ENCODE measurements around the gene PAQR6. TPM values are rescaled to one million over a fixed set of nuclear protein-coding genes. Genes with fewer than 3 reads are reported as not detected.

PAQR6 gene
- total RNA-seq, result 1 to 10 TPM; 6.2 to 7.3 TPM

GRCh38 chr1:156247460-156248322 lies at the start of gene PAQR6:
Gene PAQR6 (minus strand): TSS chr1:156248056. CDS start chr1:156246731, 1,325 bp downstream.
- H3K27me3 Mint-ChIP-seq, result no peaks in the 10 kb centered on the region
- CTCF ChIA-PET, result interaction anchor here (0.6 to 4.7 kb wide), 6 partner anchors 11 to 151 kb away, joined by 3 to 21 read pairs (median 4); no protein-coding TSS in a partner anchor
- H3K4me1 Mint-ChIP-seq, result peaks cover 34% of the 10 kb centered on the region
- DNase-seq, result no peak
- no peaks in the 10 kb centered on the region for H3K9me3 Mint-ChIP-seq
- peak within 1 kb of the TSS; percentile 77 for H3K27ac Mint-ChIP-seq
- no peak within 1 kb of the TSS for H3K4me3 Mint-ChIP-seq
- POLR2A ChIA-PET, result no interaction called here
- peaks cover 12% of the 10 kb centered on the region for H3K36me3 Mint-ChIP-seq (ENCODE audit: low read depth)

- Mint-ChIP-seq H3K4me3 (peak within 1 kb of the TSS; percentile 86), H3K9me3 (no peaks in the 10 kb centered on the region), H3K36me3 (ENCODE audit: low read depth) (peaks cover 2% of the 10 kb centered on the region), H3K4me1 (peaks cover 20% of the 10 kb centered on the region), H3K27me3 (no peaks in the 10 kb centered on the region), H3K27ac (peak within 1 kb of the TSS; percentile 89)
- POLR2A ChIA-PET, result no interaction called here
- CTCF ChIA-PET, result interaction anchor here (0.7 to 1.1 kb wide), 4 partner anchors 14 to 174 kb away, joined by 3 to 4 read pairs (median 3); no protein-coding TSS in a partner anchor
- peak; percentile 76 for DNase-seq
Observed at GRCh38 chr1:156295391-156295947, 47.6 kb upstream of the PAQR6 start, which contains the start of gene GLMP. Gene GLMP (minus strand): TSS chr1:156295679. CDS start chr1:156295645, 34 bp downstream.

GRCh38 chr1:156293895-156294294 lies 46.0 kb upstream of the PAQR6 start:
- Mint-ChIP-seq H3K36me3 (ENCODE audit: low read depth) (peaks cover 9% of the 10 kb centered on the region), H3K27ac (no peak overlapping the region), H3K27me3 (no peaks in the 10 kb centered on the region), H3K4me3 (peak overlapping the region; percentile 13), H3K9me3 (no peaks in the 10 kb centered on the region), H3K4me1 (peaks cover 20% of the 10 kb centered on the region)
- ChIA-PET CTCF (interaction anchor here (1.0 to 1.3 kb wide), 2 partner anchors 11 to 13 kb away, joined by 3 to 7 read pairs; partner anchors contain the start of genes SMG5 and TMEM79), POLR2A (no interaction called here)
- DNase-seq, result no peak

GRCh38 chr1:156293098-156293434 lies 45.2 kb upstream of the PAQR6 start:
- ChIA-PET CTCF (interaction anchor here (1.3 kb wide), 1 partner anchor 10 kb away, joined by 7 read pairs; the partner anchor contains the start of genes SMG5 and TMEM79), POLR2A (no interaction called here)
- Mint-ChIP-seq H3K27me3 (no peaks in the 10 kb centered on the region), H3K27ac (no peak overlapping the region), H3K4me3 (no peak overlapping the region), H3K4me1 (peaks cover 20% of the 10 kb centered on the region), H3K9me3 (no peaks in the 10 kb centered on the region), H3K36me3 (ENCODE audit: low read depth) (peaks cover 11% of the 10 kb centered on the region)
- no peak for DNase-seq

- peak; percentile 18 for DNase-seq
- Mint-ChIP-seq H3K4me1 (peaks cover 20% of the 10 kb centered on the region), H3K36me3 (ENCODE audit: low read depth) (peaks cover 11% of the 10 kb centered on the region), H3K27me3 (no peaks in the 10 kb centered on the region), H3K4me3 (no peak overlapping the region), H3K9me3 (no peaks in the 10 kb centered on the region), H3K27ac (peak overlapping the region; percentile 25)
- CTCF ChIA-PET, result interaction anchor here (1.6 kb wide), 1 partner anchor 8 kb away, joined by 6 read pairs; the partner anchor contains the start of gene SMG5
- POLR2A ChIA-PET, result no interaction called here
Observed at GRCh38 chr1:156291226-156292061, 43.6 kb upstream of the PAQR6 start.

GRCh38 chr1:156289857-156290256 lies 42.0 kb upstream of the PAQR6 start:
- H3K27ac Mint-ChIP-seq, result no peak overlapping the region
- CTCF ChIA-PET, result no interaction called here
- H3K4me3 Mint-ChIP-seq, result no peak overlapping the region
- no peaks in the 10 kb centered on the region for H3K27me3 Mint-ChIP-seq
- DNase-seq, result no peak
- H3K4me1 Mint-ChIP-seq, result peaks cover 11% of the 10 kb centered on the region
- H3K9me3 Mint-ChIP-seq, result no peaks in the 10 kb centered on the region
- H3K36me3 Mint-ChIP-seq (ENCODE audit: low read depth), result peaks cover 16% of the 10 kb centered on the region
- POLR2A ChIA-PET, result no interaction called here

- Mint-ChIP-seq H3K9me3 (no peaks in the 10 kb centered on the region), H3K27me3 (no peaks in the 10 kb centered on the region), H3K4me1 (peaks cover 27% of the 10 kb centered on the region), H3K36me3 (ENCODE audit: low read depth) (peaks cover 16% of the 10 kb centered on the region), H3K27ac (no peak overlapping the region), H3K4me3 (no peak overlapping the region)
- CTCF ChIA-PET, result interaction anchor here (0.5 to 1.9 kb wide), 2 partner anchors 33 to 328 kb away, joined by 3 to 6 read pairs; no protein-coding TSS in a partner anchor
- POLR2A ChIA-PET, result no interaction called here
- no peak for DNase-seq
Observed at GRCh38 chr1:156286061-156286460, 38.2 kb upstream of the PAQR6 start.

GRCh38 chr1:156285437-156285836 lies 37.6 kb upstream of the PAQR6 start:
- H3K4me3 Mint-ChIP-seq, result no peak overlapping the region
- no peak for DNase-seq
- H3K27ac Mint-ChIP-seq, result no peak overlapping the region
- ChIA-PET CTCF (interaction anchor here (0.8 to 3.2 kb wide), 2 partner anchors 14 to 20 kb away, joined by 3 to 11 read pairs; partner anchors contain the start of gene VHLL), POLR2A (no interaction called here)
- H3K27me3 Mint-ChIP-seq, result no peaks in the 10 kb centered on the region
- H3K9me3 Mint-ChIP-seq, result no peaks in the 10 kb centered on the region
- peaks cover 33% of the 10 kb centered on the region for H3K4me1 Mint-ChIP-seq
- peaks cover 16% of the 10 kb centered on the region for H3K36me3 Mint-ChIP-seq (ENCODE audit: low read depth)

- POLR2A ChIA-PET, result no interaction called here
Observed at GRCh38 chr1:156284757-156285156, 36.9 kb upstream of the PAQR6 start.

GRCh38 chr1:156284112-156284511 lies 36.3 kb upstream of the PAQR6 start, which contains the start of gene TMEM79:
Gene TMEM79 (plus strand): TSS chr1:156284325. CDS start chr1:156285227, 902 bp downstream.
- ChIA-PET CTCF (interaction anchor here (0.6 to 5.3 kb wide), 8 partner anchors 8 to 167 kb away, joined by 3 to 21 read pairs (median 5); partner anchors contain the start of gene VHLL), POLR2A (interaction anchor here (0.6 kb wide), 1 partner anchor 308 kb away, joined by 4 read pairs; no protein-coding TSS in a partner anchor)
- Mint-ChIP-seq H3K27me3 (no peaks in the 10 kb centered on the region), H3K4me1 (peaks cover 38% of the 10 kb centered on the region), H3K27ac (peak within 1 kb of the TSS; percentile 94), H3K4me3 (peak within 1 kb of the TSS; percentile 97), H3K9me3 (no peaks in the 10 kb centered on the region), H3K36me3 (ENCODE audit: low read depth) (peaks cover 15% of the 10 kb centered on the region)
- no peak for DNase-seq

More at GRCh38 chr1:156284757-156285156, 36.9 kb upstream of the PAQR6 start:
- Mint-ChIP-seq H3K9me3 (no peaks in the 10 kb centered on the region), H3K4me3 (peak overlapping the region; percentile 25), H3K36me3 (ENCODE audit: low read depth) (peaks cover 16% of the 10 kb centered on the region), H3K4me1 (peaks cover 38% of the 10 kb centered on the region), H3K27ac (no peak overlapping the region), H3K27me3 (no peaks in the 10 kb centered on the region)
- CTCF ChIA-PET, result interaction anchor here (0.8 to 5.3 kb wide), 4 partner anchors 13 to 158 kb away, joined by 3 to 21 read pairs (median 8); partner anchors contain the start of gene VHLL
- DNase-seq, result no peak

GRCh38 chr1:156283521-156283920 lies 35.7 kb upstream of the PAQR6 start:
- peak overlapping the region; percentile 97 for H3K4me3 Mint-ChIP-seq
- peak overlapping the region; percentile 94 for H3K27ac Mint-ChIP-seq
- no peaks in the 10 kb centered on the region for H3K9me3 Mint-ChIP-seq
- H3K27me3 Mint-ChIP-seq, result no peaks in the 10 kb centered on the region
- peaks cover 13% of the 10 kb centered on the region for H3K36me3 Mint-ChIP-seq (ENCODE audit: low read depth)
- DNase-seq, result no peak
- POLR2A ChIA-PET, result interaction anchor here (0.6 kb wide), 1 partner anchor 307 kb away, joined by 4 read pairs; no protein-coding TSS in a partner anchor
- CTCF ChIA-PET, result interaction anchor here (0.8 to 5.3 kb wide), 10 partner anchors 8 to 154 kb away, joined by 3 to 21 read pairs (median 4); partner anchors contain the start of gene VHLL
- peaks cover 38% of the 10 kb centered on the region for H3K4me1 Mint-ChIP-seq
